HEK293 (cell line): ENCODE measurements around the gene KRT27.

Source experiments
- BCL11A ChIP-seq: fragments of 450-650 bp; formaldehyde crosslinking; IDR thresholded peaks from 2 replicates; pipeline ENCODE4 v1.5.1; 2016; ENCODE audit warnings: low read depth, missing biosample characterization, missing genetic modification characterization
- EGR2 ChIP-seq: fragments of 450-650 bp; formaldehyde crosslinking; IDR thresholded peaks from 2 replicates; pipeline ENCODE4 v1.5.1; 2016; ENCODE audit warnings: low read depth, missing biosample characterization, missing genetic modification characterization
- GLIS2 ChIP-seq: fragments of 450-650 bp; formaldehyde crosslinking; IDR thresholded peaks from 2 replicates; pipeline ENCODE4 v1.5.1; 2016; ENCODE audit warnings: missing biosample characterization, missing genetic modification characterization
- KLF1 ChIP-seq: fragments of 450-650 bp; formaldehyde crosslinking; IDR thresholded peaks from 2 replicates; pipeline ENCODE4 v1.5.1; 2016; ENCODE audit warnings: missing biosample characterization, missing genetic modification characterization
- SP2 ChIP-seq: fragments of 450-650 bp; formaldehyde crosslinking; IDR thresholded peaks from 2 replicates; pipeline ENCODE4 v1.5.1; 2016; ENCODE audit warnings: missing biosample characterization, missing genetic modification characterization
- SP3 ChIP-seq: fragments of 450-650 bp; formaldehyde crosslinking; IDR thresholded peaks from 2 replicates; pipeline ENCODE4 v1.5.1; 2016; ENCODE audit warnings: missing biosample characterization, missing genetic modification characterization
- YY2 ChIP-seq: fragments of 450-650 bp; formaldehyde crosslinking; IDR thresholded peaks from 2 replicates; pipeline ENCODE4 v1.5.1; 2016; ENCODE audit warnings: missing biosample characterization, missing genetic modification characterization
- ZBTB17 ChIP-seq: fragments of 450-650 bp; formaldehyde crosslinking; IDR thresholded peaks from 2 replicates; pipeline ENCODE4 v1.5.1; 2016; ENCODE audit warnings: missing biosample characterization, missing genetic modification characterization
- ZBTB20 ChIP-seq: fragments of 450-650 bp; formaldehyde crosslinking; IDR thresholded peaks from 2 replicates; pipeline ENCODE4 v1.5.1; 2016; ENCODE audit warnings: missing biosample characterization, missing genetic modification characterization
- ZBTB8A ChIP-seq: fragments of 450-650 bp; formaldehyde crosslinking; IDR thresholded peaks from 2 replicates; pipeline ENCODE4 v1.5.1; 2016; ENCODE audit warnings: missing biosample characterization, missing genetic modification characterization
- ZNF10 ChIP-seq: fragments of 450-650 bp; formaldehyde crosslinking; IDR thresholded peaks from 2 replicates; pipeline ENCODE4 v1.5.1; 2017; ENCODE audit warnings: missing biosample characterization, missing genetic modification characterization
- ZNF138 ChIP-seq: fragments of 450-650 bp; formaldehyde crosslinking; IDR thresholded peaks from 2 replicates; pipeline ENCODE4 v1.5.1; 2016; ENCODE audit warnings: missing biosample characterization, missing genetic modification characterization, borderline replicate concordance
- ZNF140 ChIP-seq: fragments of 450-650 bp; formaldehyde crosslinking; IDR thresholded peaks from 2 replicates; pipeline ENCODE4 v1.5.1; 2016; ENCODE audit warnings: missing biosample characterization, missing genetic modification characterization
- ZNF19 ChIP-seq: fragments of 450-650 bp; formaldehyde crosslinking; IDR thresholded peaks from 2 replicates; pipeline ENCODE4; 2016; ENCODE audit warnings: missing biosample characterization, missing genetic modification characterization, low read depth
- ZNF211 ChIP-seq: fragments of 450-650 bp; formaldehyde crosslinking; IDR thresholded peaks from 2 replicates; pipeline ENCODE4 v1.5.1; 2016; ENCODE audit warnings: low read depth, missing biosample characterization, missing genetic modification characterization
- ZNF23 ChIP-seq: fragments of 450-650 bp; formaldehyde crosslinking; IDR thresholded peaks from 2 replicates; pipeline ENCODE4 v1.5.1; 2016; ENCODE audit warnings: missing biosample characterization, missing genetic modification characterization, borderline replicate concordance
- ZNF239 ChIP-seq: fragments of 450-650 bp; formaldehyde crosslinking; IDR thresholded peaks from 2 replicates; pipeline ENCODE4 v1.5.1; 2016; ENCODE audit warnings: missing biosample characterization, missing genetic modification characterization
- ZNF24 ChIP-seq: fragments of 450-650 bp; formaldehyde crosslinking; IDR thresholded peaks from 2 replicates; pipeline ENCODE4 v1.5.1; 2016; ENCODE audit warnings: missing biosample characterization, missing genetic modification characterization
- ZNF324 ChIP-seq: fragments of 450-650 bp; formaldehyde crosslinking; IDR thresholded peaks from 2 replicates; pipeline ENCODE4 v1.5.1; 2016; ENCODE audit warnings: missing biosample characterization, missing genetic modification characterization
- ZNF350 ChIP-seq: fragments of 450-650 bp; formaldehyde crosslinking; IDR thresholded peaks from 2 replicates; pipeline ENCODE4 v1.5.0; 2017; ENCODE audit warnings: missing biosample characterization, mild to moderate bottlenecking, missing genetic modification characterization
- ZNF391 ChIP-seq: fragments of 450-650 bp; formaldehyde crosslinking; IDR thresholded peaks from 2 replicates; pipeline ENCODE4 v1.5.1; 2016; ENCODE audit warnings: low read depth, missing biosample characterization, missing genetic modification characterization, borderline replicate concordance
- ZNF404 ChIP-seq: fragments of 450-650 bp; formaldehyde crosslinking; IDR thresholded peaks from 2 replicates; pipeline ENCODE4 v1.5.1; 2017; ENCODE audit warnings: missing biosample characterization, missing genetic modification characterization
- ZNF610 ChIP-seq: fragments of 450-650 bp; formaldehyde crosslinking; IDR thresholded peaks from 2 replicates; pipeline ENCODE4 v1.5.1; 2016; ENCODE audit warnings: missing biosample characterization, missing genetic modification characterization, borderline replicate concordance
- ZNF626 ChIP-seq: fragments of 450-650 bp; sonication (Bioruptor Pico); formaldehyde crosslinking; IDR thresholded peaks from 2 replicates; pipeline ENCODE4 v1.5.1; 2018; ENCODE audit warnings: missing biosample characterization, missing genetic modification characterization, inconsistent platforms
- ZNF785 ChIP-seq: fragments of 450-650 bp; formaldehyde crosslinking; IDR thresholded peaks from 2 replicates; pipeline ENCODE4 v1.5.1; 2016; ENCODE audit warnings: missing biosample characterization, missing genetic modification characterization
- ZNF792 ChIP-seq: fragments of 450-650 bp; formaldehyde crosslinking; IDR thresholded peaks from 2 replicates; pipeline ENCODE4 v1.5.1; 2016; ENCODE audit warnings: missing biosample characterization, missing genetic modification characterization
- ZSCAN23 ChIP-seq: fragments of 450-650 bp; formaldehyde crosslinking; IDR thresholded peaks from 2 replicates; pipeline ENCODE4 v1.5.1; 2016; ENCODE audit warnings: missing biosample characterization, missing genetic modification characterization
- ZSCAN30 ChIP-seq: fragments of 450-650 bp; IDR thresholded peaks from 2 replicates; pipeline ENCODE4 v1.5.1; 2018; ENCODE audit warnings: missing biosample characterization, mild to moderate bottlenecking, missing genetic modification characterization, moderate library complexity
- ZXDB ChIP-seq: fragments of 450-650 bp; formaldehyde crosslinking; IDR thresholded peaks from 2 replicates; pipeline ENCODE4 v1.5.1; 2016; ENCODE audit warnings: missing biosample characterization, missing genetic modification characterization
- TF ChIP-seq, protein P1 (sequence below): fragments of 450-650 bp; formaldehyde crosslinking; IDR thresholded peaks from 2 replicates; pipeline ENCODE4 v1.5.1; 2016; ENCODE audit warnings: missing biosample characterization, missing genetic modification characterization, borderline replicate concordance
- TF ChIP-seq, protein P2 (sequence below): fragments of 450-650 bp; formaldehyde crosslinking; IDR thresholded peaks from 2 replicates; pipeline ENCODE4 v1.5.1; 2016; ENCODE audit warnings: missing biosample characterization, missing genetic modification characterization
- TF ChIP-seq, protein P3 (sequence below): fragments of 450-650 bp; IDR thresholded peaks from 2 replicates; pipeline ENCODE4 v1.5.1; 2018; ENCODE audit warnings: missing biosample characterization, missing genetic modification characterization
- TF ChIP-seq, protein P4 (sequence below): fragments of 450-650 bp; formaldehyde crosslinking; IDR thresholded peaks from 2 replicates; pipeline ENCODE4 v1.5.1; 2016; ENCODE audit warnings: missing biosample characterization, missing genetic modification characterization

KRT27 gene

DNA sequence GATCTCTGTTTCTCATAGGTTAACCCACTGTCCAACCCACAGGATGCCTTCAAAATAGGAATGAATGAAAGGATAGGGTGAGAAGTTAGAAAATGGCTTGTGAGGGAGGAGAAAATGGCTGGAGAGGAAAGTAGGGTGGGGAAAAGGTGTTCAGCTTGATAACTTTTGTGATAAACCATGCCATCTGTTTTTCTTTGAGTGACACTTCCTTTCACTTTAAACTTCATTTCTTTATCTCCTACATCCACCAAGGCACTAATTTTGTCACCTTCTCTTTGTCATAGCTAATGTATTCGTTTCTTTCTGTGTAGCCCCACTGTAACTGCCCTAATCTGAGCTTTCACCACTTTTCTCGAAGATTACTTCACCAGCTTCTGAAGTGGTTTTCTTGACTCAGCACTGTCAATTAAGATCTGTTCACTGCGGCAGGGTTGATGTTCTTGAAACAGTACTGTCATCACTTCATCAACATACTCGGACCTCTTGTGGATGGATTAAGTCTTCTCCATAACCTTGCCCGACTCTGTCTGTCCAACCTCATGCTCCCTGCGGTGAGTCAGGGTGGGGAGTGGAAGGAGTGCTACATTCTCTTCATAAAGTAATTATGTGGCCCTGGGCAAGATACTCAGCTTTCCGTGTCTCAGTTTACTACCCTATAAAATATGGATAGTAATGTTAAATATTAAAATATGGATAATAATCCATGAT, 45.5 kb upstream of the KRT27 start (continued):
- TF ChIP-seq, protein P1, sequence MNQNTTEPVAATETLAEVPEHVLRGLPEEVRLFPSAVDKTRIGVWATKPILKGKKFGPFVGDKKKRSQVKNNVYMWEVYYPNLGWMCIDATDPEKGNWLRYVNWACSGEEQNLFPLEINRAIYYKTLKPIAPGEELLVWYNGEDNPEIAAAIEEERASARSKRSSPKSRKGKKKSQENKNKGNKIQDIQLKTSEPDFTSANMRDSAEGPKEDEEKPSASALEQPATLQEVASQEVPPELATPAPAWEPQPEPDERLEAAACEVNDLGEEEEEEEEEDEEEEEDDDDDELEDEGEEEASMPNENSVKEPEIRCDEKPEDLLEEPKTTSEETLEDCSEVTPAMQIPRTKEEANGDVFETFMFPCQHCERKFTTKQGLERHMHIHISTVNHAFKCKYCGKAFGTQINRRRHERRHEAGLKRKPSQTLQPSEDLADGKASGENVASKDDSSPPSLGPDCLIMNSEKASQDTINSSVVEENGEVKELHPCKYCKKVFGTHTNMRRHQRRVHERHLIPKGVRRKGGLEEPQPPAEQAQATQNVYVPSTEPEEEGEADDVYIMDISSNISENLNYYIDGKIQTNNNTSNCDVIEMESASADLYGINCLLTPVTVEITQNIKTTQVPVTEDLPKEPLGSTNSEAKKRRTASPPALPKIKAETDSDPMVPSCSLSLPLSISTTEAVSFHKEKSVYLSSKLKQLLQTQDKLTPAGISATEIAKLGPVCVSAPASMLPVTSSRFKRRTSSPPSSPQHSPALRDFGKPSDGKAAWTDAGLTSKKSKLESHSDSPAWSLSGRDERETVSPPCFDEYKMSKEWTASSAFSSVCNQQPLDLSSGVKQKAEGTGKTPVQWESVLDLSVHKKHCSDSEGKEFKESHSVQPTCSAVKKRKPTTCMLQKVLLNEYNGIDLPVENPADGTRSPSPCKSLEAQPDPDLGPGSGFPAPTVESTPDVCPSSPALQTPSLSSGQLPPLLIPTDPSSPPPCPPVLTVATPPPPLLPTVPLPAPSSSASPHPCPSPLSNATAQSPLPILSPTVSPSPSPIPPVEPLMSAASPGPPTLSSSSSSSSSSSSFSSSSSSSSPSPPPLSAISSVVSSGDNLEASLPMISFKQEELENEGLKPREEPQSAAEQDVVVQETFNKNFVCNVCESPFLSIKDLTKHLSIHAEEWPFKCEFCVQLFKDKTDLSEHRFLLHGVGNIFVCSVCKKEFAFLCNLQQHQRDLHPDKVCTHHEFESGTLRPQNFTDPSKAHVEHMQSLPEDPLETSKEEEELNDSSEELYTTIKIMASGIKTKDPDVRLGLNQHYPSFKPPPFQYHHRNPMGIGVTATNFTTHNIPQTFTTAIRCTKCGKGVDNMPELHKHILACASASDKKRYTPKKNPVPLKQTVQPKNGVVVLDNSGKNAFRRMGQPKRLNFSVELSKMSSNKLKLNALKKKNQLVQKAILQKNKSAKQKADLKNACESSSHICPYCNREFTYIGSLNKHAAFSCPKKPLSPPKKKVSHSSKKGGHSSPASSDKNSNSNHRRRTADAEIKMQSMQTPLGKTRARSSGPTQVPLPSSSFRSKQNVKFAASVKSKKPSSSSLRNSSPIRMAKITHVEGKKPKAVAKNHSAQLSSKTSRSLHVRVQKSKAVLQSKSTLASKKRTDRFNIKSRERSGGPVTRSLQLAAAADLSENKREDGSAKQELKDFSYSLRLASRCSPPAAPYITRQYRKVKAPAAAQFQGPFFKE (tag by site-specific recombination): no peak
- TF ChIP-seq ZNF350 (tag by site-specific recombination) (no peak), EGR2 (no peak), ZBTB8A (tag by site-specific recombination) (peak; percentile 40), ZNF23 (tag by site-specific recombination) (no peak), ZNF626 (tag by site-specific recombination) (no peak), GLIS2 (tag by site-specific recombination) (no peak), ZSCAN23 (tag by site-specific recombination) (peak; percentile 59; the same call in 1 of the 2 replicates), ZNF404 (no peak), ZNF140 (no peak), SP2 (tag by site-specific recombination) (no peak), ZNF19 (tag by site-specific recombination) (no peak), ZNF24 (tag by site-specific recombination) (peak; percentile 91), BCL11A (tag by site-specific recombination) (peak; percentile 55; the same call in 1 of the 2 replicates), KLF1 (tag by site-specific recombination) (peak; percentile 38; the same call in 1 of the 2 replicates), ZNF138 (tag by site-specific recombination) (no peak), ZNF610 (tag by site-specific recombination) (peak; percentile 53; the same call in 1 of the 2 replicates), ZSCAN30 (tag by site-specific recombination) (0 out of 2 replicates have a peak, but pooled peaks have one; percentile 41), ZNF10 (tag by site-specific recombination) (peak; percentile 86), ZNF785 (tag by site-specific recombination) (no peak), ZBTB17 (tag by site-specific recombination) (peak; percentile 98), ZNF239 (no peak), ZNF391 (tag by site-specific recombination) (peak; percentile 83; the same call in 1 of the 2 replicates), ZXDB (tag by site-specific recombination) (peak; percentile 77), ZNF211 (tag by site-specific recombination) (no peak), YY2 (tag by site-specific recombination) (peak; percentile 31; the same call in 1 of the 2 replicates), ZBTB20 (tag by site-specific recombination) (peak; percentile 37; the same call in 1 of the 2 replicates), ZNF792 (tag by site-specific recombination) (no peak), SP3 (tag by site-specific recombination) (no peak), ZNF324 (tag by site-specific recombination) (peak; percentile 72)
- TF ChIP-seq, protein P2, sequence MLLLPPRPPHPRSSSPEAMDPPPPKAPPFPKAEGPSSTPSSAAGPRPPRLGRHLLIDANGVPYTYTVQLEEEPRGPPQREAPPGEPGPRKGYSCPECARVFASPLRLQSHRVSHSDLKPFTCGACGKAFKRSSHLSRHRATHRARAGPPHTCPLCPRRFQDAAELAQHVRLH (tag by site-specific recombination): 0 out of 2 replicates have a peak, but pooled peaks have one; percentile 42
- TF ChIP-seq, protein P3, sequence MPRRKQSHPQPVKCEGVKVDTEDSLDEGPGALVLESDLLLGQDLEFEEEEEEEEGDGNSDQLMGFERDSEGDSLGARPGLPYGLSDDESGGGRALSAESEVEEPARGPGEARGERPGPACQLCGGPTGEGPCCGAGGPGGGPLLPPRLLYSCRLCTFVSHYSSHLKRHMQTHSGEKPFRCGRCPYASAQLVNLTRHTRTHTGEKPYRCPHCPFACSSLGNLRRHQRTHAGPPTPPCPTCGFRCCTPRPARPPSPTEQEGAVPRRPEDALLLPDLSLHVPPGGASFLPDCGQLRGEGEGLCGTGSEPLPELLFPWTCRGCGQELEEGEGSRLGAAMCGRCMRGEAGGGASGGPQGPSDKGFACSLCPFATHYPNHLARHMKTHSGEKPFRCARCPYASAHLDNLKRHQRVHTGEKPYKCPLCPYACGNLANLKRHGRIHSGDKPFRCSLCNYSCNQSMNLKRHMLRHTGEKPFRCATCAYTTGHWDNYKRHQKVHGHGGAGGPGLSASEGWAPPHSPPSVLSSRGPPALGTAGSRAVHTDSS: peak; percentile 26; the same call in 1 of the 2 replicates
- TF ChIP-seq, protein P4, sequence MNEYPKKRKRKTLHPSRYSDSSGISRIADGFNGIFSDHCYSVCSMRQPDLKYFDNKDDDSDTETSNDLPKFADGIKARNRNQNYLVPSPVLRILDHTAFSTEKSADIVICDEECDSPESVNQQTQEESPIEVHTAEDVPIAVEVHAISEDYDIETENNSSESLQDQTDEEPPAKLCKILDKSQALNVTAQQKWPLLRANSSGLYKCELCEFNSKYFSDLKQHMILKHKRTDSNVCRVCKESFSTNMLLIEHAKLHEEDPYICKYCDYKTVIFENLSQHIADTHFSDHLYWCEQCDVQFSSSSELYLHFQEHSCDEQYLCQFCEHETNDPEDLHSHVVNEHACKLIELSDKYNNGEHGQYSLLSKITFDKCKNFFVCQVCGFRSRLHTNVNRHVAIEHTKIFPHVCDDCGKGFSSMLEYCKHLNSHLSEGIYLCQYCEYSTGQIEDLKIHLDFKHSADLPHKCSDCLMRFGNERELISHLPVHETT (tag by site-specific recombination): peak; percentile 88
